DND-41 (cell line): ENCODE results near the gene HIPK4.

ENCODE experiments used
- CTCF ChIP-seq: IDR thresholded peaks from 2 replicates; pipeline ENCODE4 v1.5.1; 2012; ENCODE audit warnings: borderline replicate concordance, low read length, moderate library complexity, mild to moderate bottlenecking; ENCODE audit not compliant: poor library complexity, severe bottlenecking; ENCODE audit errors: extremely low read depth
- EZH2 ChIP-seq: IDR thresholded peaks from 3 replicates; pipeline ENCODE4 v1.6.1; 2012; ENCODE audit warnings: borderline replicate concordance, low read depth, mild to moderate bottlenecking, moderate library complexity, low read length, inconsistent platforms; ENCODE audit not compliant: severe bottlenecking

- TF ChIP-seq CTCF (no peak), EZH2 (no peak)
These were observed 18.0 kb upstream of the HIPK4 start for GRCh38 chr19:40407714-40408597.
